Nephron (organoid): ENCODE results near the gene WWOX.

Source experiments
- H3K27ac Mint-ChIP-seq, 3 experiments: 2 replicates each; pipeline ENCODE4 v1.8.0; 2020; ENCODE audit warnings: mixed read lengths in 3 of 3, mild to moderate bottlenecking in 2 of 3, moderate library complexity in 1 of 3
- H3K27me3 Mint-ChIP-seq: 2 replicates; pipeline ENCODE4 v1.8.0; 2021; ENCODE audit warnings: low read depth, mild to moderate bottlenecking, moderate library complexity, mixed read lengths
- H3K36me3 Mint-ChIP-seq: 2 replicates; pipeline ENCODE4 v1.8.0; 2020; ENCODE audit warnings: low read depth, mixed read lengths
- H3K4me1 Mint-ChIP-seq: 2 replicates; pipeline ENCODE4 v1.8.0; 2020; ENCODE audit warnings: mixed read lengths
- H3K4me3 Mint-ChIP-seq, 3 experiments: 2 replicates each; pipeline ENCODE4 v1.8.0; 2020; ENCODE audit warnings: mild to moderate bottlenecking in 3 of 3, mixed read lengths in 3 of 3, moderate library complexity in 2 of 3
- H3K9me3 Mint-ChIP-seq: 2 replicates; pipeline ENCODE4 v1.8.0; 2020; ENCODE audit warnings: mixed read lengths
- TF ChIP-seq, protein P1 (sequence below), 3 experiments: fragments of 200-600 bp; sonication (generic); IDR thresholded peaks; one replicate each; pipeline ENCODE4 v1.5.0; 2021; ENCODE audit warnings: antibody characterized with exemption in 3 of 3; ENCODE audit not compliant: unreplicated experiment in 3 of 3

Gene WWOX

DNA sequence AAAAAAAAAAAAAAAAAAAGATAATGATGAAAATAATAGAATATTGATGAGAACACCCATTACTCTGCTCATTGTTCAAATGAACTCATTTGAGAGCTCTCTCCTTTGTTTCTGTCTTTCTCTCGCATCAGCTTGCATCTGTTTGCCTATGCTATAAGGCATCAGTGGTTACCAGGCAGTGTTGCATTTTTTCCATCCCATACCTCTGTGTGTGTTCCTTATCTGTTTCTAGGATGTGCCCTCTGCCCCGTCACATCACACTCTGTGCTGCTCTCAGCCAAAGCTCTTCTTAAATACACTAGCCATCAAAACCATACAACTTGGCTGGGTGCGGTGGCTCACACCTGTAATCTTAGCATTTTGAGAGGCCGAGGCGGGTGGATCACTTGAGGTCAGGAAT is 568.2 kb downstream of the WWOX start:
- Mint-ChIP-seq H3K36me3 (no peaks in the 10 kb centered on the region), H3K9me3 (no peaks in the 10 kb centered on the region), H3K4me1 (peaks cover 24% of the 10 kb centered on the region), H3K27ac (no peak overlapping the region), H3K4me3 (no peak overlapping the region), H3K27me3 (peaks cover 7% of the 10 kb centered on the region)
- TF ChIP-seq, protein P1, sequence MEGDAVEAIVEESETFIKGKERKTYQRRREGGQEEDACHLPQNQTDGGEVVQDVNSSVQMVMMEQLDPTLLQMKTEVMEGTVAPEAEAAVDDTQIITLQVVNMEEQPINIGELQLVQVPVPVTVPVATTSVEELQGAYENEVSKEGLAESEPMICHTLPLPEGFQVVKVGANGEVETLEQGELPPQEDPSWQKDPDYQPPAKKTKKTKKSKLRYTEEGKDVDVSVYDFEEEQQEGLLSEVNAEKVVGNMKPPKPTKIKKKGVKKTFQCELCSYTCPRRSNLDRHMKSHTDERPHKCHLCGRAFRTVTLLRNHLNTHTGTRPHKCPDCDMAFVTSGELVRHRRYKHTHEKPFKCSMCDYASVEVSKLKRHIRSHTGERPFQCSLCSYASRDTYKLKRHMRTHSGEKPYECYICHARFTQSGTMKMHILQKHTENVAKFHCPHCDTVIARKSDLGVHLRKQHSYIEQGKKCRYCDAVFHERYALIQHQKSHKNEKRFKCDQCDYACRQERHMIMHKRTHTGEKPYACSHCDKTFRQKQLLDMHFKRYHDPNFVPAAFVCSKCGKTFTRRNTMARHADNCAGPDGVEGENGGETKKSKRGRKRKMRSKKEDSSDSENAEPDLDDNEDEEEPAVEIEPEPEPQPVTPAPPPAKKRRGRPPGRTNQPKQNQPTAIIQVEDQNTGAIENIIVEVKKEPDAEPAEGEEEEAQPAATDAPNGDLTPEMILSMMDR (IDR thresholded peaks at IDR 0.05; ENCODE audit: unreplicated experiment in 3 of 3) = no peak

DNA sequence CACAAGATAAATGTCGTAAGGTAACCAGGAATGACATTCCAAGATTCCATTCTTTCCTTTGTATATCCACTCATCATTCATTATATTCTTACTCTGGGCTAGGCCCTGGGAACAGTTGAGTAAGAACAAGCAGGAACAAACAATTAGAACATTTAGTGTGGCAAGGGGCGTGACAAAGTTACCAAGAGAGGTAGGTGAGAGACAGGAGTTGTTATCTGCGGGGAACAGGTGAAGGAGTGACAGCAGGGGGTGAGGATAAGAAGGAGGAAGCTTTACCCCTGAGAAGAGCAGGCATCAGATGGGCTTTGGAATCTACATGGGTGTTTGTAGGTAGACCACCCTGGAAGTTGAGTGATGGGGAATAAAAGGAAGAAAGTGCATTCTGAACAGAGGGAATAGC is 568.9 kb downstream of the WWOX start:
- H3K36me3 Mint-ChIP-seq = no peaks in the 10 kb centered on the region
- peak overlapping the region in 2 of 3 experiments; percentile 5 to 59 for H3K27ac Mint-ChIP-seq
- no peaks in the 10 kb centered on the region for H3K9me3 Mint-ChIP-seq
- TF ChIP-seq, protein P1 (IDR thresholded peaks at IDR 0.05; ENCODE audit: unreplicated experiment in 3 of 3) = no peak
- H3K4me1 Mint-ChIP-seq = peaks cover 24% of the 10 kb centered on the region
- no peak overlapping the region for H3K4me3 Mint-ChIP-seq
- H3K27me3 Mint-ChIP-seq = peaks cover 7% of the 10 kb centered on the region

DNA sequence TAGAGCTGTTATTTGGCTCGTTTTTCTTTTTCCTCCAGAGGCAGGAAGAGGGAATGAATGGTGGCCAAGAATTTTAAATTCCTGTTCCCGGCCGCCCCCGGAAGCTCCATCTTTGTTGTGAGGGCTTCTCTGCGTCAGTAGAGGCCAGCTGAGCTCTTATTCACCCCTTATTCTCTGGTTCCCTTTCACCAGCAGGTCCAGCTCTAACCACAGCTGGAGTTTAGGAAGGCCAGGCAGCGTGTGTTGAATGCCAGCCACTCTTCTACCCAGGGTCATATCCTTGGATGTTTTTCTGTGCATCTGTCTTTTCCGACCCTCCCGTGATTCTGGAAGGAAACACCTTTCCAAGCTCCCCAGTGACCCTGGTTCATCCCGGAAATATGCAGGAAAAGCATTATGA is 570.5 kb downstream of the WWOX start:
- H3K4me1 Mint-ChIP-seq = peaks cover 24% of the 10 kb centered on the region
- H3K27ac Mint-ChIP-seq = peak overlapping the region; percentile 33 to 97 (median 96)
- no peaks in the 10 kb centered on the region for H3K9me3 Mint-ChIP-seq
- peak overlapping the region in 1 of 3 experiments; percentile 32 for H3K4me3 Mint-ChIP-seq
- peaks cover 4% of the 10 kb centered on the region for H3K27me3 Mint-ChIP-seq
- TF ChIP-seq, protein P1 (IDR thresholded peaks at IDR 0.05; ENCODE audit: unreplicated experiment in 3 of 3) = no peak
- H3K36me3 Mint-ChIP-seq = no peaks in the 10 kb centered on the region

DNA sequence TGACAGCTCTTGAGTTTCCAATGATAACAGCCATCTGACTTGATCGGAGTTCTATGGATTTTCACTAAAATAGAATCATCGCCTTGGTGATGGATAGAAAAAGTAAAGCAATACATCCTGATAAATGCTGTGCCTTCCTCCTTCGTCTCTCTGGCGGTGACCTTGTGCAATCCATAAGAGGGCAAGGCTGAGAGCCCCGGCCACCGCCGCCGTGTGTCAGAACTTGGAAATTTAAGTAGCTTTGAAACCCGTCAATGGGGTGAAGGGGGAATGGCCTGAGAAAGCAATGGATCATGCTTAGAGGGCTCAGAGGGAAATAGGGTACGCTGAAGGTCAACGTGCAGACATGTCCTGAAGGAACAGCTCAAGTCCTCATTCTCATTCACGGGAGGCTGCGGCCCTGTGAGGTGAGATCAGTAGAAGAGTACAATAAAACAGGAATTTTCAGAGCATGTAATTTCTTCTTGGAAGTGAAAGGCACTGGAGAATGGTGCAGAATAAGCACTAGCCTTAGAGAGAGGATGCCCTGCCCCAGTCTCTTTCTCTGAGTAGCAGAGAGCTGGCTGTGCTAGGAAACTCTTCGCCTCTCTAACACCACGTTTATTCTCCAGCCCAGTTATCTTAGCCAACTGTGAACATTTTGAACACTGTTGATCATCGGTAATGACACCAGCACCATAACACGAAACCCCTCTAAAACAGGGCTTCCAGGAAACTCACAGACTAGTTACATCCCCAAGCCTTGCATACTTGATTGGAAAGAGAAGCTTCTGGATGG is 573.5 kb downstream of the WWOX start:
- peaks cover 44% of the 10 kb centered on the region for H3K4me1 Mint-ChIP-seq
- no peaks in the 10 kb centered on the region for H3K36me3 Mint-ChIP-seq
- TF ChIP-seq, protein P1 (IDR thresholded peaks at IDR 0.05; ENCODE audit: unreplicated experiment in 3 of 3) = no peak
- H3K27me3 Mint-ChIP-seq = peaks cover 4% of the 10 kb centered on the region
- no peak overlapping the region for H3K4me3 Mint-ChIP-seq
- H3K27ac Mint-ChIP-seq = no peak overlapping the region
- no peaks in the 10 kb centered on the region for H3K9me3 Mint-ChIP-seq

DNA sequence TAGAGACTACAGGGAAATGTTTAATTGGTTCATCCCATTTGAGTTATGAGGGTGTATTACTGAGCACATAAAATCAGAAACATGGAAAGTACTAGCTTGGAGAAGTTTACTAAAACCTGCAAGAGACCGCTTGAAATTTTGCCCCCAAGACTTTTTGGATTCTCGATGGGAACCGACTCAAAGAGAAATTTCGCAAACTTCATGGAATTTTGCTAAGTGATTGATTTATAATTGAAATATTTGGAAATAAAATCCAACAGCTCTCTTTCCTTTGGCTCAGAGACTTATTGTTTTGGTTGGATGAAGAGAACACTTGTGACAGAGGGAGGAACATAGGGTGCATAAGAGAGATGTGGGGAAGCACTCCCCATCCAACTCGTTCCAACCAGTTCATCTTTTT is 574.4 kb downstream of the WWOX start:
- H3K36me3 Mint-ChIP-seq = no peaks in the 10 kb centered on the region
- peaks cover 4% of the 10 kb centered on the region for H3K27me3 Mint-ChIP-seq
- H3K9me3 Mint-ChIP-seq = no peaks in the 10 kb centered on the region
- H3K4me3 Mint-ChIP-seq = no peak overlapping the region
- H3K27ac Mint-ChIP-seq = no peak overlapping the region
- TF ChIP-seq, protein P1 (IDR thresholded peaks at IDR 0.05; ENCODE audit: unreplicated experiment in 3 of 3) = no peak
- H3K4me1 Mint-ChIP-seq = peaks cover 52% of the 10 kb centered on the region

DNA sequence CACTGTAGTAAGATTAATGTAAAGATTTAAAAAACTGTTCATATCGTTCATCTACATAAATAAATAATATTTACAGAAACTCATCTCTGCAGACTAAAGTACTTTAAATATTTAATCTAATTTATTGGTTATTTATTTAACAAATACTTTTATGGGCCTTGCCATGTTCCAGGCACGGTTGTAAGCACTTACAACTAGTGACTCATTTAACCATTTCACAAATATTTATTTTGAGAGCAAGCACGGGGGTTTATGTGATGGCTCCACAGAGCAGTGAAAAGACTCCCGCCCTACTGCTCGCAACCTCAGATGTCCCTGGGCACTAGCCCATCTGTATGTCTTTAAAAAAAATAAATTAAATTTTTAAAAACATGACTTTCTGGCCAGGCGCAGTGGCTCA is 575.9 kb downstream of the WWOX start:
- Mint-ChIP-seq H3K27me3 (no peaks in the 10 kb centered on the region), H3K27ac (no peak overlapping the region), H3K4me1 (peaks cover 41% of the 10 kb centered on the region), H3K36me3 (no peaks in the 10 kb centered on the region), H3K4me3 (no peak overlapping the region), H3K9me3 (no peaks in the 10 kb centered on the region)
- TF ChIP-seq, protein P1 (IDR thresholded peaks at IDR 0.05; ENCODE audit: unreplicated experiment in 3 of 3) = no peak
